Osteoblast (primary cell): ENCODE results near the gene IFT122. TPM values are rescaled to one million over a fixed set of nuclear protein-coding genes. Genes with fewer than 3 reads are reported as not detected.

Experiments used
- DNase-seq: peaks from one replicate; pipeline ENCODE4 v3.0.0; 2011; ENCODE audit warnings: low spot score, mixed read lengths; ENCODE audit not compliant: insufficient read length; ENCODE audit errors: missing footprints
- H2AFZ ChIP-seq: 2 replicates; pipeline ENCODE4 v1.6.0; 2011; ENCODE audit warnings: mild to moderate bottlenecking, low read length
- H3K27ac ChIP-seq: 2 replicates; pipeline ENCODE4 v1.5.1; 2011; ENCODE audit warnings: mild to moderate bottlenecking, low read depth, low read length, moderate library complexity
- H3K27me3 ChIP-seq: 2 replicates; pipeline ENCODE4 v1.6.0; 2012; ENCODE audit warnings: mild to moderate bottlenecking, control low read depth, inconsistent platforms, low read length, moderate library complexity; ENCODE audit not compliant: insufficient read depth
- H3K36me3 ChIP-seq: 2 replicates; pipeline ENCODE4 v1.5.1; 2011; ENCODE audit warnings: mild to moderate bottlenecking, low read length, control low read depth, moderate library complexity; ENCODE audit not compliant: insufficient read depth
- H3K4me1 ChIP-seq: 2 replicates; pipeline ENCODE4 v1.5.1; 2011; ENCODE audit warnings: mild to moderate bottlenecking, low read length, control low read depth, moderate library complexity; ENCODE audit not compliant: insufficient read depth
- H3K4me2 ChIP-seq: 2 replicates; pipeline ENCODE4 v1.6.0; 2011; ENCODE audit warnings: mild to moderate bottlenecking, low read length; ENCODE audit not compliant: insufficient read depth
- H3K4me3 ChIP-seq: fragments of 200-600 bp; sonication (generic); 3 replicates; pipeline ENCODE4 v1.5.1; 2012; ENCODE audit warnings: mild to moderate bottlenecking, low read length, inconsistent platforms; ENCODE audit not compliant: insufficient read depth
- H3K79me2 ChIP-seq: 2 replicates; pipeline ENCODE4 v1.6.0; 2012; ENCODE audit warnings: mild to moderate bottlenecking, low read length, control low read depth, inconsistent platforms; ENCODE audit not compliant: insufficient read depth
- H3K9me3 ChIP-seq: 2 replicates; pipeline ENCODE4 v1.5.1; 2011; ENCODE audit warnings: low read depth, low read length, control low read depth
- H4K20me1 ChIP-seq: 2 replicates; pipeline ENCODE4 v1.6.0; 2012; ENCODE audit warnings: mild to moderate bottlenecking, low read length, control low read depth; ENCODE audit not compliant: insufficient read depth
- CTCF ChIP-seq: IDR thresholded peaks from 2 replicates; pipeline ENCODE4 v1.5.1; 2011; ENCODE audit warnings: mild to moderate bottlenecking, low read depth, low read length, moderate library complexity; ENCODE audit errors: extremely low read depth
- total RNA-seq: library from RNA; depleted of rRNA; stranded (reverse); fragments of >200 nt; gene quantifications from 2 replicates; pipeline ENCODE4 v1.2.3, GENCODE V29; 2012

Gene IFT122
- total RNA-seq, 1 donor, result 30.4 TPM

- no peaks in the 10 kb centered on the region for H3K79me2 ChIP-seq
- no peaks in the 10 kb centered on the region for H3K27me3 ChIP-seq
- H3K27ac ChIP-seq, result no peak overlapping the region
- no peak overlapping the region for H2AFZ ChIP-seq
- DNase-seq, result peak; percentile 66
- no peak for TF ChIP-seq CTCF
- no peaks in the 10 kb centered on the region for H3K9me3 ChIP-seq
- H3K4me3 ChIP-seq, result no peak overlapping the region
- H3K4me1 ChIP-seq, result peaks cover 8% of the 10 kb centered on the region
- H3K36me3 ChIP-seq, result no peaks in the 10 kb centered on the region
- H3K4me2 ChIP-seq, result no peak overlapping the region
- no peaks in the 10 kb centered on the region for H4K20me1 ChIP-seq
Observed at GRCh38 chr3:129531699-129532098, 91.7 kb downstream of the IFT122 start.

GRCh38 chr3:129532261-129532660, 92.2 kb downstream of the IFT122 start:
- no peak overlapping the region for H3K4me2 ChIP-seq
- no peaks in the 10 kb centered on the region for H3K79me2 ChIP-seq
- no peak for TF ChIP-seq CTCF
- no peak overlapping the region for H3K4me3 ChIP-seq
- no peaks in the 10 kb centered on the region for H4K20me1 ChIP-seq
- peaks cover 8% of the 10 kb centered on the region for H3K4me1 ChIP-seq
- no peak overlapping the region for H3K27ac ChIP-seq
- DNase-seq, result peak; percentile 38
- H3K36me3 ChIP-seq, result no peaks in the 10 kb centered on the region
- no peak overlapping the region for H2AFZ ChIP-seq
- no peaks in the 10 kb centered on the region for H3K9me3 ChIP-seq
- H3K27me3 ChIP-seq, result no peaks in the 10 kb centered on the region

DNA sequence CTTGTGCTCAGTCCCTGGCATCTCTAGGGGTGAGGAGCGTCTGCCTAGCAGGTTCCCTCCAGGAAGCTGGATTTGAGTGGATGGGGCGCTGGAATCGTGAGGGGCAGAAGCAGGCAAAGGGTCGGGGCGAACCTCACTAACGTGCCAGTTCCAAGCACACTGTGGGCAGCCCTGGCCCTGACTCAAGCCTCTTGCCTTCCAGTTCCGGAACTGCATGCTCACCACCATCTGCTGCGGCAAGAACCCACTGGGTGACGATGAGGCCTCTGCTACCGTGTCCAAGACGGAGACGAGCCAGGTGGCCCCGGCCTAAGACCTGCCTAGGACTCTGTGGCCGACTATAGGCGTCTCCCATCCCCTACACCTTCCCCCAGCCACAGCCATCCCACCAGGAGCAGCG, 93.4 kb downstream of the IFT122 start:
- no peaks in the 10 kb centered on the region for H3K36me3 ChIP-seq
- TF ChIP-seq CTCF, result no peak
- no peaks in the 10 kb centered on the region for H3K79me2 ChIP-seq
- DNase-seq, result peak; percentile 34
- no peak overlapping the region for H3K4me2 ChIP-seq
- H4K20me1 ChIP-seq, result no peaks in the 10 kb centered on the region
- no peak overlapping the region for H3K4me3 ChIP-seq
- H3K9me3 ChIP-seq, result no peaks in the 10 kb centered on the region
- H3K27me3 ChIP-seq, result no peaks in the 10 kb centered on the region
- H2AFZ ChIP-seq, result no peak overlapping the region
- H3K4me1 ChIP-seq, result peaks cover 8% of the 10 kb centered on the region
- no peak overlapping the region for H3K27ac ChIP-seq

DNA sequence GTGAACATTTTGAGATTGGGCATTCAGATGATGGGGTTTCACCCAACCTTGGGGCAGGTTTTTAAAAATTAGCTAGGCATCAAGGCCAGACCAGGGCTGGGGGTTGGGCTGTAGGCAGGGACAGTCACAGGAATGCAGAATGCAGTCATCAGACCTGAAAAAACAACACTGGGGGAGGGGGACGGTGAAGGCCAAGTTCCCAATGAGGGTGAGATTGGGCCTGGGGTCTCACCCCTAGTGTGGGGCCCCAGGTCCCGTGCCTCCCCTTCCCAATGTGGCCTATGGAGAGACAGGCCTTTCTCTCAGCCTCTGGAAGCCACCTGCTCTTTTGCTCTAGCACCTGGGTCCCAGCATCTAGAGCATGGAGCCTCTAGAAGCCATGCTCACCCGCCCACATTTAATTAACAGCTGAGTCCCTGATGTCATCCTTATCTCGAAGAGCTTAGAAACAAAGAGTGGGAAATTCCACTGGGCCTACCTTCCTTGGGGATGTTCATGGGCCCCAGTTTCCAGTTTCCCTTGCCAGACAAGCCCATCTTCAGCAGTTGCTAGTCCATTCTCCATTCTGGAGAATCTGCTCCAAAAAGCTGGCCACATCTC, 94.5 kb downstream of the IFT122 start:
- no peaks in the 10 kb centered on the region for H3K36me3 ChIP-seq
- no peak overlapping the region for H3K4me2 ChIP-seq
- H3K79me2 ChIP-seq, result no peaks in the 10 kb centered on the region
- H3K4me3 ChIP-seq, result no peak overlapping the region
- H3K27me3 ChIP-seq, result no peaks in the 10 kb centered on the region
- no peak overlapping the region for H2AFZ ChIP-seq
- H3K27ac ChIP-seq, result no peak overlapping the region
- peak; percentile 1 for DNase-seq
- peaks cover 8% of the 10 kb centered on the region for H3K4me1 ChIP-seq
- no peak for TF ChIP-seq CTCF
- H4K20me1 ChIP-seq, result no peaks in the 10 kb centered on the region
- no peaks in the 10 kb centered on the region for H3K9me3 ChIP-seq
